PC-9 (cell line): Measurements from ENCODE around the gene ALG6. TPM values are rescaled to one million over a fixed set of nuclear protein-coding genes. Genes with fewer than 3 reads are reported as not detected.

Source experiments
- BruUV-seq: library from RNA; stranded (reverse); fragments of 400-500 nt; replicated peaks from 2 replicates; lab custom pipeline; 2021; lab: Mats Ljungman, UMichigan
- CTCF ChIA-PET: fragments of 300-600 bp; sonication (Branson Sonifier 250); formaldehyde crosslinking; loops from one replicate; lab custom pipeline; 2022; ENCODE audit warnings: antibody characterized with exemption; lab: Charles Lee
- POLR2A ChIA-PET: fragments of 300-600 bp; sonication (Branson Sonifier 250); formaldehyde crosslinking; loops from one replicate; lab custom pipeline; 2022; ENCODE audit warnings: antibody characterized with exemption; ENCODE audit not compliant: unreplicated experiment; lab: Charles Lee
- DNase-seq, 2 experiments: peaks; one replicate each; pipeline versions ENCODE4 v3.0.0 to v3.0.0-alpha.2; 2015 to 2022; ENCODE audit warnings: mixed read lengths in 1 of 2
- H2AFZ ChIP-seq: fragments of 200-600 bp; sonication (generic); 2 replicates; pipeline ENCODE4 v1.8.1; 2017; ENCODE audit warnings: antibody characterized with exemption
- H3F3A ChIP-seq: fragments of 200-600 bp; sonication (generic); 2 replicates; pipeline ENCODE4 v1.8.1; 2017; ENCODE audit warnings: antibody characterized with exemption, mild to moderate bottlenecking, low read depth; ENCODE audit not compliant: insufficient read depth
- H3K27ac ChIP-seq: fragments of 200-600 bp; sonication (generic); 2 replicates; pipeline ENCODE4 v1.6.1; 2016; ENCODE audit warnings: mixed run types
- H3K27me3 ChIP-seq: fragments of 200-600 bp; sonication (generic); 2 replicates; pipeline ENCODE4 v1.6.1; 2016; ENCODE audit warnings: low read depth, mixed run types; ENCODE audit not compliant: insufficient read depth
- H3K36me3 ChIP-seq: fragments of 200-600 bp; sonication (generic); 2 replicates; pipeline ENCODE4 v1.6.1; 2016; ENCODE audit warnings: low read depth, mixed run types
- H3K4me1 ChIP-seq: fragments of 200-600 bp; sonication (generic); replicated peaks from 2 replicates; pipeline ENCODE4 v1.6.1; 2016; ENCODE audit warnings: mixed run types; ENCODE audit not compliant: insufficient read depth
- H3K4me2 ChIP-seq: fragments of 200-600 bp; sonication (generic); 2 replicates; pipeline ENCODE4 v1.6.1; 2017; ENCODE audit warnings: mixed run types
- H3K4me3 ChIP-seq: fragments of 200-600 bp; sonication (generic); 2 replicates; pipeline ENCODE4 v1.6.1; 2016; ENCODE audit warnings: mixed run types
- H3K79me2 ChIP-seq: fragments of 200-600 bp; sonication (generic); 2 replicates; pipeline ENCODE4 v1.6.1; 2017; ENCODE audit warnings: low read depth, mixed run types
- H3K9me2 ChIP-seq: fragments of 200-600 bp; sonication (generic); 2 replicates; pipeline ENCODE4 v1.8.1; 2017; ENCODE audit warnings: mild to moderate bottlenecking; ENCODE audit not compliant: insufficient read depth
- H3K9me3 ChIP-seq: fragments of 200-600 bp; sonication (generic); 2 replicates; pipeline ENCODE4 v1.8.1; 2016; ENCODE audit warnings: low read depth; ENCODE audit not compliant: insufficient read depth
- H4K20me1 ChIP-seq: fragments of 200-600 bp; sonication (generic); 2 replicates; pipeline ENCODE4 v1.8.1; 2017; ENCODE audit not compliant: insufficient read depth
- EZH2 ChIP-seq: fragments of 200-600 bp; sonication (generic); IDR thresholded peaks from 2 replicates; pipeline ENCODE4 v1.8.0; 2017; ENCODE audit warnings: antibody characterized with exemption, low read depth
- intact Hi-C: fragments of 100-400 bp; cut with micrococcal nuclease; formaldehyde crosslinking; loops from one replicate; pipeline ENCODE4 v1.10.0; 2022; ENCODE audit not compliant: unreplicated experiment
- total RNA-seq: library from RNA; stranded (reverse); gene quantifications from 2 replicates; pipeline ENCODE4 v1.2.3, GENCODE V29; 2021
- TF ChIP-seq, protein P1 (sequence below): fragments of 200-600 bp; sonication (generic); conservative IDR thresholded peaks from 2 replicates; pipeline ENCODE4 v1.6.1; 2017; ENCODE audit warnings: mixed run types, antibody characterized with exemption, mild to moderate bottlenecking, moderate library complexity

The ALG6 gene
- total RNA-seq, 1 experiment from 2014 or later = 14.7 TPM

DNA sequence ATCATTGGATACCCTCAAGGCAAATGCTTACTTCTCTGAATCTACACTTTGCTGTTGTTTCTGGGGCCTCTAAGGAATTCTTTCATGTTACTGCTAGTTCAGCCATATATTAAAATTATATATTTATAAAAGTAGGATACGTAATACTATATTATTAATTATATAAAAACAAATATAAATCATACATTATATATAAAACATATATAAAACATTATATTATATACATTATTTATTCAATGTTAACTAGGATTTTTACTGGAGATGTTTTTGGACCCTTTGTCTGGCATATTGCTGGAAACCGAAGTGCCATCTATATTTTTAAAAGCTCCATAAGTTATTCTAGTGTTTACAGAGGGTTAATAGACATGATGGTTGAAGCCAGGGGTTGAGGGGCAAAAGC is 12.2 kb downstream of the ALG6 start:
- Histone ChIP-seq H3K9me3 (no peaks in the 10 kb centered on the region), H3K4me1 (no peaks in the 10 kb centered on the region), H3K9me2 (no peaks in the 10 kb centered on the region), H3K4me2 (no peak overlapping the region), H3K27me3 (no peaks in the 10 kb centered on the region), H3K27ac (no peak overlapping the region), H3F3A (no peaks in the 10 kb centered on the region), H4K20me1 (no peaks in the 10 kb centered on the region), H2AFZ (no peak overlapping the region), H3K79me2 (no peaks in the 10 kb centered on the region), H3K36me3 (no peaks in the 10 kb centered on the region), H3K4me3 (no peak overlapping the region)
- DNase-seq = no peak
- BruUV-seq = no TSS peak
- ChIA-PET CTCF (no interaction called here), POLR2A (no interaction called here)
- no peak for TF ChIP-seq EZH2
- TF ChIP-seq, protein P1, sequence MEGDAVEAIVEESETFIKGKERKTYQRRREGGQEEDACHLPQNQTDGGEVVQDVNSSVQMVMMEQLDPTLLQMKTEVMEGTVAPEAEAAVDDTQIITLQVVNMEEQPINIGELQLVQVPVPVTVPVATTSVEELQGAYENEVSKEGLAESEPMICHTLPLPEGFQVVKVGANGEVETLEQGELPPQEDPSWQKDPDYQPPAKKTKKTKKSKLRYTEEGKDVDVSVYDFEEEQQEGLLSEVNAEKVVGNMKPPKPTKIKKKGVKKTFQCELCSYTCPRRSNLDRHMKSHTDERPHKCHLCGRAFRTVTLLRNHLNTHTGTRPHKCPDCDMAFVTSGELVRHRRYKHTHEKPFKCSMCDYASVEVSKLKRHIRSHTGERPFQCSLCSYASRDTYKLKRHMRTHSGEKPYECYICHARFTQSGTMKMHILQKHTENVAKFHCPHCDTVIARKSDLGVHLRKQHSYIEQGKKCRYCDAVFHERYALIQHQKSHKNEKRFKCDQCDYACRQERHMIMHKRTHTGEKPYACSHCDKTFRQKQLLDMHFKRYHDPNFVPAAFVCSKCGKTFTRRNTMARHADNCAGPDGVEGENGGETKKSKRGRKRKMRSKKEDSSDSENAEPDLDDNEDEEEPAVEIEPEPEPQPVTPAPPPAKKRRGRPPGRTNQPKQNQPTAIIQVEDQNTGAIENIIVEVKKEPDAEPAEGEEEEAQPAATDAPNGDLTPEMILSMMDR = no peak
- intact Hi-C loops = no loop called here

DNA sequence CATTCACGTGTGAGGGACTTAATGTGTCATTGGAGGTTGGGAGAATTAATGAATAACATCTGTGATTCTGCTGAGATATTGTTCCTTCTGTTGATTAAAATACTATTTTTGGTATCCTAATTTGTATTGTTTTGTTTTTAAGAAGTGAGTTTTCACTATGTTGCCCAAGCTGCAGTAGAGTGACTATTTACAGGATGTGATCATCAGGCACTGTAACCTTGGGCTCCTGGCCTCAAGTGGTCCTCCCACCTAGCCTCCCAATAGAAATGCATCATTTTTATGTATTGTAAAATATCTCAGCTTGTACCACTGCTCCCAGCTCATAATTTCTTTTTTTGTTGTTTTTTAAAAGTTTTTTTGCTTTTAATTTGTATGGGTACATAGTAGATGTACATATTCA is 14.3 kb downstream of the ALG6 start:
- BruUV-seq = no TSS peak
- H3F3A ChIP-seq = no peaks in the 10 kb centered on the region
- no peak overlapping the region for H3K4me3 ChIP-seq
- CTCF ChIA-PET = no interaction called here
- H3K27ac ChIP-seq = no peak overlapping the region
- H2AFZ ChIP-seq = no peak overlapping the region
- no peaks in the 10 kb centered on the region for H3K36me3 ChIP-seq
- no peaks in the 10 kb centered on the region for H3K9me3 ChIP-seq
- no peak for DNase-seq
- no peaks in the 10 kb centered on the region for H3K79me2 ChIP-seq
- POLR2A ChIA-PET = no interaction called here
- H3K4me1 ChIP-seq = no peaks in the 10 kb centered on the region
- TF ChIP-seq, protein P1 = no peak
- TF ChIP-seq EZH2 = no peak
- no peaks in the 10 kb centered on the region for H3K9me2 ChIP-seq
- intact Hi-C loops = no loop called here
- no peak overlapping the region for H3K4me2 ChIP-seq
- no peaks in the 10 kb centered on the region for H4K20me1 ChIP-seq
- H3K27me3 ChIP-seq = no peaks in the 10 kb centered on the region

DNA sequence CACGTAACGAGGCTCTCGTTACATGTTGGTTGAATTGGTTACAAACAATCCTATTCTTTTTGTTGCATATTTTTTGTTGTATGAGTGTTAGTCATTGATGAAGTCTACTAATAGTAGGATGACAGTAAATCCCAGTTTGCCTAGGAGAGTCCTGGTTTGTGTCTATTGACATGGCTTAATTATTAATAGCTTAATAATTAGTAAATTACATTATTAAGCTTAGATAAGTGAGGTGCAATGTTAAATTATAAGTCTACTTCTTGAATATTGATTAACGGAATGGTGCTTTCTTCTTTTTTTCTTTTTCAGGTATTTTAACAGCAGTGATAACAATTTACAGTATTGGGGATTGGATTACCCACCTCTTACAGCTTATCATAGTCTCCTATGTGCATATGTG is 34.5 kb downstream of the ALG6 start:
- H2AFZ ChIP-seq = no peak overlapping the region
- no peaks in the 10 kb centered on the region for H3K36me3 ChIP-seq
- H3K9me2 ChIP-seq = no peaks in the 10 kb centered on the region
- intact Hi-C loops = no loop called here
- no peaks in the 10 kb centered on the region for H3K9me3 ChIP-seq
- TF ChIP-seq, protein P1 = no peak
- no peak for TF ChIP-seq EZH2
- no peak overlapping the region for H3K4me3 ChIP-seq
- ChIA-PET CTCF (no interaction called here), POLR2A (no interaction called here)
- H3K4me2 ChIP-seq = no peak overlapping the region
- DNase-seq = no peak
- no peaks in the 10 kb centered on the region for H3K27me3 ChIP-seq
- H3K4me1 ChIP-seq = peaks cover 13% of the 10 kb centered on the region
- no peak overlapping the region for H3K27ac ChIP-seq
- H3F3A ChIP-seq = no peaks in the 10 kb centered on the region; the same call in 1 of the 2 replicates
- H4K20me1 ChIP-seq = no peaks in the 10 kb centered on the region
- H3K79me2 ChIP-seq = no peaks in the 10 kb centered on the region
- BruUV-seq = no TSS peak
